ENCODE results near the gene TAS2R46.
"Not testable (repeated sequence)": the region's sequence is repeated elsewhere in the genome, so short reads cannot be mapped to it uniquely, and the experiment has no call there.

TAS2R46 gene

DNA sequence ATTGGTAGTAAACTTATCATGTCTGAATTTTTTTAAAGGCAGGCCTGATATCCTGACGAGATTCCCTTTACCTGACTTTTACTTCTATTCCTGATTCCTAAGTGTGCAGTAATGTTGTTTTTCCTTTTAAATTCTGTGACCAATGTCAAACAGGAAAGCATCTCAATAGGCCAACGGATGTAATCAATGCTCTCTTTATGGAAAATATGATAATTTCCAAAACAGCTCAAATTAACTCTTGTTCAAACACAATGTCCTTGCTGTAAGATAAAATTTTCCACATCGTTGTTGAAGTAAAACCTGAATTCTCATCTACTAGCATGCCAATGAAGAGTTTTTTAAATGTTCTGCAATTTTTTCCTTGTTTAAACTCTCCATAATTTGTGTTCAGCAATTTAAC lies 22.9 kb downstream of the TAS2R46 start:
- DNase-seq (ENCODE audit: low spot score) = no peak

DNA sequence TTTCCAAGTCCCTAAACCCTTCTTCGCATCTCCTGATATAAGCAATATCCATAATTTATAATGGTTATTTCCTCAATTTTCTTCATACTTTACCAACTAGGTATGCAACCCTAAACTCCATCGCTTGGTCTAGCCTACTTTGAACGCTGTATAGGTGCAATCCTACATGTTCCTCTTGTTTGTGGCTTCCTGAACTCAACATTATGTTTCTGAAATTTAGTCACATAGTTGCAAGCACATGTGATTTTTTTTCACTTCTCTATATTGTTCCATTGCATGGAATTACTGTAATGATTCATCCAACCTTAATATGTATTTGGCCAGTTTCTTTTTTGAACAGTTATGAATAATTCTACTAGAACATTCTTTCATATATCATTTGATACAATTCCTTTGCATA lies 28.1 kb downstream of the TAS2R46 start:
- DNase-seq (ENCODE audit: low spot score) = not testable (repeated sequence)

DNA sequence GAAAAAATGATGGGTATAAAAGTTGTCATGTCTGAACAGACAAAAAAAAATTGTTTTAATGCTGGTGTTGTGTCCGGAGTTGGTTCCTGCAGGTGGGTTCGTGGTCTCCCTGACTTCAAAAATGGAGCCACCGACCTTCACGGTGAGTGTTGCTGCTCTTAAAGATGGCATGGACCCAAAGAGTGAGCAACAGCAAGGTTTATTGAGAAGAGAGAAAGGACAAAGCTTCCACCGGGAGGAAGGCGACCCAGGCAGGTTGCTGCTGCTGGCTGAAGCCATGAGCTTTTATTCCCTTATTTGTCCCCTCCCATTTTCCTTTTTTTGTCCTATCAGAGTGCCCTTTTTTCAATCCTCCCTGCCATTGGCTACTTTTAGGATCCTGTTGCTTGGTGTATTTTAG lies 30.8 kb downstream of the TAS2R46 start, which contains the start of gene TAS2R31:
Gene TAS2R31, minus strand, starts transcription at position 101 of the 400 bp plus-strand sequence. Its CDS starts 72 bp downstream, at position 29.
- no peak for DNase-seq (ENCODE audit: low spot score)

DNA sequence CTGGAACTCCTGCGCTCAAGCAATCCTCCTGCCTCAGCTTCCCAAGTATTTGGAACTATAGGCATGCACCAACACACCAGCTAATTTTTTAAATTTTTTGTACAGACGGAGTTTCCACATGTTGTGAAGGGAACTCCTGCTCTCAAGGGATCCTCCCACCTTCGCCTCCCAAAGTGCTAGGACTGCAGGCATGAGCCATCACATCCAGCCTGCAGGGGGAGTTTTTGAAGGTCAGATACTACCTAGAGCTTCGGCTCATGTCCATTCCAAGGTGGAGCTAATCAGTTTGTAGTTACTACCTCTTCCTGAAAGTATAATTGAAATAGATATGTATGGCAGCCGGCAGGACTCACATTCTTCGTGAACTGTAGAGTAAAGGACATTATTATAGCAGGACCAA lies 36.0 kb downstream of the TAS2R46 start:
- DNase-seq (ENCODE audit: low spot score) = no peak

DNA sequence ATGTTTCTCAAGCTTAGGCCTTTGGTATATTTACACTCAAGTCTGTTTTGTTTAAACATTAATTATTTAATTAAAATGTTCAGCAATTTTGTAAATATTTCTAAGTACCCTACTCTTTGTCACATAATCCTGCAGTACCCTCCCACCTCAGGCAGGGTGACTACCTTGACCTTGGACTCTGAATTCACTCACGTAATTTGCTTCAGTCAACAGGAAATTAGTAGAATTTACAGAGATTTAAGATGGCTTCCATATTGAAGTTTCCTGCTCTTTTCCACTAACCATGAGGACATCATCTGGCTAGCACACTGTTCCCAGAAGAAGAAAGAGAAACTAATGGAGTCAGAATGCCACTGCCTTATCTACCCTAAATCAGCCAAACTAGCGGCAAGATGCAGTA lies 38.7 kb downstream of the TAS2R46 start:
- no peak for DNase-seq (ENCODE audit: low spot score)

DNA sequence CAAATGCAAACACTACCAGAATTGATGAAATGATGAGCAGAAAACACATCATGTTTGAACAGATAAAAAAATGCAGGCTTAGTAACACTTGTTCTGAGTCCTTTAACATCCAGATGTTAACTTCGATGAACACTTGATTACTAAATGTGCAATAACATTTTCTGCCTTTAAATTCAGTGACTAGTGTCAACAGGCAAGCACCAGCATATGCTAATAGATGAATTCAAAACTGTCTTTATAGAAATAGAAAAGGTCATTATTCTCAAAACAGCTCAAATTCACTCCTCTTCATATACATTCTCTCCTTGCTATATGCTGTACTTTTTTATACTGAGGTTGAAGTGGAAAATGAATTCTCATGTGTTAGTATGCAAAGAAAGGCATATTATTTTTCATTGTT lies 39.6 kb downstream of the TAS2R46 start, which contains the start of gene TAS2R19:
Gene TAS2R19, minus strand, starts transcription at position 101 of the 400 bp plus-strand sequence. Its CDS starts 49 bp downstream, at position 52.
- DNase-seq (ENCODE audit: low spot score) = no peak

DNA sequence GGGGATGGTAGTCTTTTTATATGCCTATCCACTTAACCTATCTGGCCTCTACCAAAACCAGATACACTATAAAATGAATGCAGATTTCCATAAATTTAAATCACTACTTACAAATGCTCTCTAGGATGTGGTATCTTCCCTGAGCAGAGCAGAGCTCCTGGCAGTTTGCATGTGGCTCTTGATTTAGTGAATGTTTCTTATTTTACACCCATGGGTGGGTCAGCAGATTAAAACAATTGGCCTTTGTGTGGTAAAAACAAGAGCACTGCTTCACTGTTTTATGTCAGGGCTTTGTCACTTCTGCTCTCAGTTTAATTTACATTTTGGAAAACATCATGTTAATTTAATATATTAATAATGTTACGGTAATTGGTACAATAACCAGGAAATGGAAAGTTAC lies 45.2 kb downstream of the TAS2R46 start:
- no peak for DNase-seq (ENCODE audit: low spot score)

DNA sequence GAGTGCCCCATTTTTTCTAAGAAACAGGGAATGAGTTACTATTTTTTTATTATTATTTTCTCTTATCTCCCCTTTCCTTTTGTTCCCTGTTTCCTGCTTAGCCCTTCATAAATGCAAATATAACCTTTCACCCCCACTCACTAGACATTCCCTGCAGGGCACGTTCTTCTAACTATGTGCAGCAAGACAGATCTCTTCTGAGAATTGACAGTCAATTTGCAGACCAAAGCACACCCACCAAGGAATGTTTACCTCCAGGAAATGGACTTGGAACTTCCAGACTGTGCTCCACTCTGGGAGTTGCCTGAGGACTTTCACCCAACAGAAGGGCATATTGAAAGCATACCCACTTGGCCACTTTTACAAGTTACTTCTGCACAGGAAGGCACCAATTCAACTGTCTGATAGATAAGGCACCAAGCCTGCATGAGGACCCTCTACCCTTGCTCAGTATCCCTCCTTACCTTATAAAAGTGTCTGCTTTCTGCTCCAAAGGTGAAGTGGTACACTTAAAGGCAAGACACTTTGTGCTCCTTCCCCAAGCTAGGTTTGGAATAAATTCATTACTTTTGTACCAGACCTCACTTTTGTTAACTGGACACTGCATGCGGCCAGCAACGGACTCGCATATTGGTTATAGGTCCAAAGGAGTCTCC lies 46.2 kb downstream of the TAS2R46 start:
- DNase-seq (ENCODE audit: low spot score) = no peak

DNA sequence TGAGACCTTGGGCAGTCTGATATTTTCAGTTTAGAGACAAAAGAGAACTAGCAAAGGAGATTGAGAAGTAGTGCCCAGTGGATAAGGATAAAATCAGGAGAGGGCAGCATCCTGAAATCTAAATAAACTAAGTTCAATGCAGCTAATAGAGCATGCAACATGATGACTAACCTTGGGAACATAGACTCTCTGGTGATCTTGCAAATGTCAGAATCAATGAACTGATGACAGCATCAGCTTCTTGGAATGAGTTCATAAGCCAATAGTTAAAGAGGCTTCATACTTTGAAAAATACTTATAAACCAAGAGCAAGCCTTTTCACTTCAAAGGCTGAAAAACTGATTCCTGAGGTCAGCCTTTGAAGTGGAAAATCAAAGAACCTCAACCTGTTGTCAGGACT lies 47.9 kb downstream of the TAS2R46 start:
- DNase-seq (ENCODE audit: low spot score) = no peak
